ENCODE measurements around the gene TCHP.

TCHP gene

GRCh38 chr12:109963330-109963729, 63.3 kb downstream of the TCHP start:
- no peak for DNase-seq (ENCODE audit: low read depth)

GRCh38 chr12:109963743-109964429, 63.8 kb downstream of the TCHP start:
- DNase-seq (ENCODE audit: low read depth): no peak

GRCh38 chr12:109966546-109966945, 66.5 kb downstream of the TCHP start:
- no peak for DNase-seq (ENCODE audit: low read depth)

- DNase-seq (ENCODE audit: low read depth): no peak
These were observed 67.4 kb downstream of the TCHP start for GRCh38 chr12:109967383-109968031.

Data from T follicular helper cell (primary cell).